Activated CD8-positive, alpha-beta memory T cell treated with anti-CD3 and anti-CD28 coated beads, Interleukin-2, amount 50 U/mL, for 1 hour (primary cell): Measurements from ENCODE around the gene CCDC142.
A peak's percentile ranks its signal among the peaks of the same experiment; 100 is the strongest.

ENCODE experiments used
- DNase-seq: peaks from one replicate; pipeline ENCODE4 v3.0.0-alpha.2; 2020; ENCODE audit errors: extremely low read depth

Gene CCDC142

GRCh38 chr2:74482801-74483674 is at the start of gene CCDC142, which contains the start of gene TTC31:
Gene CCDC142, minus strand, starts transcription at chr2:74482998. Its CDS starts 161 bp downstream, at chr2:74482837.
Gene TTC31, plus strand, starts transcription at chr2:74483081. Its CDS starts 15 bp downstream, at chr2:74483096.
- DNase-seq: peak; percentile 90

GRCh38 chr2:74532222-74532621 is 49.4 kb upstream of the CCDC142 start:
- DNase-seq: no peak

- DNase-seq: no peak
Observed at GRCh38 chr2:74531666-74532065, 48.9 kb upstream of the CCDC142 start.

- DNase-seq: no peak
Observed at GRCh38 chr2:74530239-74531187, 47.7 kb upstream of the CCDC142 start.

GRCh38 chr2:74529357-74530238 is 46.8 kb upstream of the CCDC142 start, which contains the start of the genes AUP1 and HTRA2:
Gene AUP1, minus strand, starts transcription at chr2:74529706. Its CDS starts 77 bp downstream, at chr2:74529629.
Gene HTRA2, plus strand, starts transcription at chr2:74529933. Its CDS starts 74 bp downstream, at chr2:74530007.
- peak; percentile 61 for DNase-seq

- DNase-seq: no peak
Observed at GRCh38 chr2:74528600-74529356, 46.0 kb upstream of the CCDC142 start.

- DNase-seq: no peak
Observed at GRCh38 chr2:74527741-74528140, 44.9 kb upstream of the CCDC142 start.

GRCh38 chr2:74526649-74527230 is 43.9 kb upstream of the CCDC142 start:
- DNase-seq: no peak

- no peak for DNase-seq
Observed at GRCh38 chr2:74525717-74526648, 43.2 kb upstream of the CCDC142 start, which contains the start of gene DQX1. Gene DQX1, minus strand, starts transcription at chr2:74526231. Its CDS starts 502 bp downstream, at chr2:74525729.

GRCh38 chr2:74524955-74525716 is 42.3 kb upstream of the CCDC142 start:
- no peak for DNase-seq

GRCh38 chr2:74524005-74524404 is 41.2 kb upstream of the CCDC142 start:
- DNase-seq: no peak

- no peak for DNase-seq
Observed at GRCh38 chr2:74522516-74522915, 39.7 kb upstream of the CCDC142 start.

- no peak for DNase-seq
Observed at GRCh38 chr2:74516650-74517049, 33.9 kb upstream of the CCDC142 start.

- peak; percentile 52 for DNase-seq
Observed at GRCh38 chr2:74515981-74516633, 33.3 kb upstream of the CCDC142 start.

- no peak for DNase-seq
Observed at GRCh38 chr2:74515271-74515980, 32.6 kb upstream of the CCDC142 start.

- no peak for DNase-seq
Observed at GRCh38 chr2:74514368-74515270, 31.8 kb upstream of the CCDC142 start, which contains the start of gene TLX2. Gene TLX2, plus strand, starts transcription at chr2:74514450. Its CDS starts 357 bp downstream, at chr2:74514807.
